ENCODE results near the gene PAM.
A peak's percentile ranks its signal among the peaks of the same experiment; 100 is the strongest.
"Not testable (repeated sequence)": the region's sequence is repeated elsewhere in the genome, so short reads cannot be mapped to it uniquely, and the experiment has no call there.

The PAM gene

DNA sequence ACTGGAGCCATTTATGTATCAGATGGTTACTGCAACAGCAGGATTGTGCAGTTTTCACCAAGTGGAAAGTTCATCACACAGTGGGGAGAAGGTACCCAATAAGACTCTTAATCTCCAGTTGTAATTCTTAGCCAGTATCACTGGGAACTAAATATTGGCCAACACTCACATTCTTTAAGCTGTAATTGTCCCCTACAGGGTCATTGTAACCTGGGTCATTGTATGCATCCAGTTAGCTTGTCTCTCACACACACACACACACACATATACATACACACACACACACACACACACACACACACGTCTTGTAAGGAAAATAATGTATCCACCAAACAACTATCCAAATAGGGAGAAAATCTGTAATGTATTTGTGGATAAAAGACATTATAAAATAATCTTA is 251.8 kb downstream of the PAM start:
- DNase-seq (ENCODE audit: low read depth): no peak
- H3K4me3 ChIP-seq (ENCODE audit: low read depth, low read length): no peak overlapping the region

DNA sequence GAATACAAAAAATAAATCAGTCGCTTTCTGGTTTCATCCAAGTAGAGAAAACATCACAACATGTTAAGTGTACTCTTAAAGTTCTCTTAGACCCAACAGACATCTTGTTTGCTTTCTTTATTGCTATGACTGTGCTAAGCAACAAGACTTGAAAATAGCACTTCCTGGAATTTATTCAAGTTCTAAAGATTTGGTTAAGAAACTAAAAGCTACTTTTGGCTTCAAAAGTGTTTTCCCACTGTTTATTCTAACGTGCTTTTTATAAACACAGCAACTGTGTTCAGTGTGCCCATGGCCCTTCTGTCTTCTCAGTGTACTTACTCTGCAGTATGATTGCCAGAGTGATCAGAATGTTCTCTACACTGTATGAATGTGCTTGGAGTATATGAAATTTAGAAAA is 255.1 kb downstream of the PAM start:
- DNase-seq (ENCODE audit: low read depth): no peak
- no peak overlapping the region for H3K4me3 ChIP-seq (ENCODE audit: low read depth, low read length)

DNA sequence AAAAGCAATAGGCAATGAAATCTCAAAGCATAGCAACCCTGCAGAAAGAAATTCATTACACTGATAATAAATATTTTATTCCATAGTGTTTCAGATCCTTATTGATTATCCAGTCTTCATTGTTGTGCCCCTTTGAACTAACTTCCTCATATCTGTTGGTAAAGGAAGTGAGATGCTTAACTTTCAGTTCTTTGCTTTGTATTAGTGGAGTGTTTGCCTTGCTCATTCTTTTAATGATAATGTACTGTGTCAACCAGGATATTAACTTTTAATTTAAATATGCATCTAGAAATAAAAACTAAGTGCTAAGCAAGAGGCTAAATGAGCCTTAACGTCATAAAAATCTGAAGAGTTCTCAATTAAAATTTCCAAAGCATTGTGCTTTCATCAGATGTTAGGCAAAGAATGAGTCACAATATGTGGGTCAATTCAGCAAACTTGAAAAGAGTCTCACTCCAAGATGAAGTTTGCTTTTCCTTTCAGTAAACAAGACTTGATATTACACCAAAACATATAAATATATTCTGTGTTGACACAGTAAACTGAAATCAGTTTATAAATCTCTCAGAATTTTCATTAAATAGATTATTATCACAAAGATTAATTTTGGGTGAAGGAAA is 258.9 kb downstream of the PAM start:
- no peak for DNase-seq (ENCODE audit: low read depth)
- H3K4me3 ChIP-seq (ENCODE audit: low read depth, low read length): no peak overlapping the region

DNA sequence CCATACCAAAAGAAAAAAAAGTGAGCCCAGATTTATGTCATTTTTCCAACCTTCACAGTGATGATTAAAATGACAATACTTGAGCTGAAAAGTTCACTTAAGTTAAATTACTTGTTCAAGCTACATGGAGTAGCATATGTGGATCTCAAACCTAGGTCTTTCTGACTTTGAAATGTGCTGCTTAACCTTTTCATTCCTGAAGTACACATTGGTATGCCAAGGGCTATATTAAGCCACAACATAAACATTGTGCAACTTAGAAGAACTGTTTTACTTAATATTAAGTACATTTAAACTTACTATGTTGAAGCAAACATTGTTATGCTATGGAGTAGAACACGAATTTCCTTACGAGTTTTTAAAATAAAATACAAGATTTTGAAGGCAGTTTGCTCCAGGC is 259.9 kb downstream of the PAM start:
- peak; percentile 50 for DNase-seq (ENCODE audit: low read depth)
- no peak overlapping the region for H3K4me3 ChIP-seq (ENCODE audit: low read depth, low read length)

DNA sequence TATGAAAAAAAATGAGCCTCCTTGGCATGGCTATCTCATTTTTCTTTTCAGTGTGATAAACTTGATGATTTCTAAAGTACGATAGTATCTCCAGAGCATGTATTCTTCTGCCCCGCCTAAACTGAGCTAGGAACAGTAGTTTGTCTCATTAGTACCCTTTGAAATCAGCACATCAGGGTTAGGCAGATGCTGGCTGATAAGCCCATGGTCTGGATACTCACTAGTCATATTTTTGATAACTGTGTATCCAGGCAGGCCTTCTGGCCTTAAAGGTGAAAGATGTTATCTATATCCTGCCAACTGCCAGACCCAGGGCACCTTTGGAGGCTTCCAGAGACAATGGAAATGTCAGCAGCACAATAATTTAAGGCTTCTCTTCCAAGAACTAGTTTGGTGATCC is 261.1 kb downstream of the PAM start:
- DNase-seq (ENCODE audit: low read depth): no peak

DNA sequence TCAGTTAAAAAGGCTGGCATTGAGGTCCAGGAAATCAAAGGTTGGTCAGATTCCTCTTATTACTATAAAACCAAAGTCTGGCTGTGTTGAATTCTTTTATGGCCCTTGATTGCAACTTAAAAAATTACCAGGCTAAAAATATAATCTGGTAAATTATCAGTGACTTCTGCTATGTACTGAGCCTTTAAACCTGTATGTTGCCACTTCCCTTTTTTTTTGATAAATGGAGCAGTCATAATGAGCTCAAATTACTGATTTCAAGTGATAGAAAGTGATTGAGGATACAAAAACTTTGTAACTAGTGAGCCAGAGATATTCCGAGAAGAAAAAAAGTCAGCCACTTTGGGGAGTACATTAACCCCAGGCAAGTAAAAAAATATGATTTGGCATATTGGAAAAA is 264.7 kb downstream of the PAM start:
- DNase-seq (ENCODE audit: low read depth): no peak
- no peak overlapping the region for H3K4me3 ChIP-seq (ENCODE audit: low read depth, low read length)

More for the DNA sequence above, 261.1 kb downstream of the PAM start:
- H3K4me3 ChIP-seq (ENCODE audit: low read depth, low read length): no peak overlapping the region

DNA sequence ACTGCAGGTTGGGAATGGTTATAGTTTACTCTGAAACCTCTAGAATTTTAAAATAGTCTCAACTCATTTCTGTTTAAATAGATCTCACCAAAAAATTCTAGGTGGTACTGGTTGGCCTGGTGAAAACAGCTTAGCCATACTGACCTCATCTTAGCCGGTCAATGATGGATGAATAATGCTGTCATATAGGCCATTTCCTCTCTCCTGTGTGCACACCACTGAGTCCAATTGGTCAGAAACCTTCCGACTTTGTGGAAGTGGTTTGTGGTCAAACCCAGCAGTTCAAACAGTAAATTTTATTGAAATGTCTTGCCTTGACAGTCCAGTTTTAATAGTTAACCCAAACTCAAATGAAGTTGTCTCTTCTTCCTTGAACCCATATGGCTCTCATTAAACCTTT is 266.2 kb downstream of the PAM start:
- DNase-seq (ENCODE audit: low read depth): no peak
- no peak overlapping the region for H3K4me3 ChIP-seq (ENCODE audit: low read depth, low read length)

DNA sequence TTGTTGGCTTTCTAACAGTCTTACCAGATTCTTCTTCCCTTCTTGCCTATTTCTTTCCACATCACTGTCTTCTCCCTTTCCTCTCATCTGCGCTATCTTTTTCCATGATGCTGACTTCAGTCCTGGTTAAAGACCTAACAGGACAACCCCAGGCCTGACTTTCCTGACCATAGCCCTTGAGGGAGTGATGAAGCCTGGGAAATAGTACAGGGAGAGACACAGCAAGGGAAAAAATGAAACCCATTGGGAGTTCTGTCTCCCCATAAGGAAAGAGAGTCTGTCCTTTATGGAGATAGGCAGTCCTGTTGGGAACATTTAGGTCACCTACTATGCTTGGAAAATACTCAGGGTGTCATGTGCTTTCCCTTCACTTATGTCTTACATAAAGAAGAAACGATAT is 272.2 kb downstream of the PAM start:
- no peak for DNase-seq (ENCODE audit: low read depth)

DNA sequence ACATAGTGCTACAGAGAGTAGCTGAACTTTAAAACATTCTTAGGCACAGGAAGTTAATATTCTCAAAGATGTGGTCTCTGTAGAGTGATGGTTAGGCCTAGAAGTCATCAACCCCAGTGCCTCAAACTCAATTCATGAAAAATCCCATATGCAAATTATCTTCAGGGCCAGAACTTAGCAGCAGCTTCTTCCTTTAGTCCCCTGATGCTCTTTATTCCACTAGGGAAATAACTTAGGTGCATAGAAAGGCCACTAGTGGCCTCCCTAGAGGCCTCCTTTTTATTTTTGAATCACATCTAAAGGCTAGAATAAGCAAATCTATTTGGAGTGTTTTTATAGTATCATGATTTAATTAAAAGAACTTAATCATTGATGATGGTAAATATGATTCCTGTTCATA is 276.5 kb downstream of the PAM start:
- H3K4me3 ChIP-seq (ENCODE audit: low read depth, low read length): no peak overlapping the region
- no peak for DNase-seq (ENCODE audit: low read depth)

More for the DNA sequence above, 272.2 kb downstream of the PAM start:
- no peak overlapping the region for H3K4me3 ChIP-seq (ENCODE audit: low read depth, low read length)

DNA sequence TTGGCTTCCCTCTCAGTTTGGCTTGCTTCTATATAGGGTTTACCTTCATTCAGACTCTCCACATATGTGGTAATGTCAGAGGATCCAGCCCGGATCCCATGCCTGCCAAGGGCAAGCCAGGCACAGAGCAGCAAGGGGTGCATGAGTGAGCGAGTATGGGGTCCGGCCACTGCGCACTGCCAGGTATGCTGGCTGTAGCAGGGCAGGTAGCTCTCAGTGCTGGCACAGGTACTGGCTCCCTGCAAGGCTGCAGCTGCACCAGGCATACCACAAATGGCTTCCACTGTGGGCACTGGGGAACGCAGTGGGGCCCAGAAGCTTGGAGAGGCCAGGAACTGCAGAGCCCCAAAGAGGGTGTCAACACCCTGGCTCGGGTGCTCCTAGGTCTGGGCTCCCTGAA is 278.6 kb downstream of the PAM start:
- H3K4me3 ChIP-seq (ENCODE audit: low read depth, low read length): no peak overlapping the region
- DNase-seq (ENCODE audit: low read depth): no peak

DNA sequence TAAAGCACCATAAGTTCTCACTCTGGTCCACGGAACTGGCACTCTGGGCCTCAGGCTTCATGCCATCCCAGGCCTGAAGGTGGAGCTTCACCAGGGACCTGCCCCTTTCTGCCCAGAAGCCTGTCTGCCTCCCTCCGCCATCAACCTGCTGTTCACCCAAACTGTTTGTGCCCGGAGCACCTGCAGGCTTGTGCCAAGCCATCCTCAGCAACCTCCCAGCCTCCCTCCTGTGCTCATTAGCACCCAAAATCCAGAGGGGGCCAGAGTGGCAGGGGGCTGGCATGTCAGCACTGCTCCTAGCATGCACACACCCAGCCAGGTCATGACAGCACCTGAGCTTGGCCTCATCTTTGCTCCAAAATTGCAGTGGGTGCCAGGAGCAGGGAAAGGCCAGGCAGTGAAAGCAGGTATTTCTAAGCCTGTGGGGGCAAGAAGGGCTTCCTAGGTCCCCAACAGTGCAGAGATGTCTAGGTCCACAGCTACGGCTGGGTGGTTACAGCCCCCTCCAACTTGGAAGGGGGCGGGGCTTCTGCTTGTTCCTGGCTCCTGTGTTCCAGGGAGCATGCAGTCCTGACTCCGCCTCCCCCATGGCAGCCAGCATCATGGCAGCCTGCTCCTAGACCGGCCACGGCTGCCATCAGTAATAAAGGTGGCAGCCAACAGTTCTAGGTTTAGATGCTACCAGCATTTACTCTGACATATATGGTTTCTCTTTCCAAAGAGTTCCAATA is 279.7 kb downstream of the PAM start:
- no peak for DNase-seq (ENCODE audit: low read depth)

DNA sequence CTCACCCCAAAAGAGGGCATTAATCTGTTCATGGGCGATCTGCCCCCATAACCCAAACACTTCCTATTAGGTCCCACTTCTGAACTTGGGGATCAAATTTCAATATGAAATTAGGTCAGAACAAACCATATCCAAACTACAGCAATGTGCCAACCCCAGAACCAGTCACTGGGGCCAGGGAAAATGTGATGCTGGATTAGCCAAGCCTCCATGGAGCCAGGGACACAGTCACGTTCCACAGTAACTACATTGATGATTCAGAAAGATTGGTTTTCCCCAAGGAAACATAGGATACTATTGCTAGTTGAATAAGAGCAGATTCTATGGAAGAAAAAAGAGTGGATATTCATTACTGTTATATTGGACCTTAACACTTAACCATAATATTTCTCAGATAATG is 280.6 kb downstream of the PAM start:
- peak; percentile 31 for DNase-seq (ENCODE audit: low read depth)

More for the DNA sequence above, 279.7 kb downstream of the PAM start:
- H3K4me3 ChIP-seq (ENCODE audit: low read depth, low read length): no peak overlapping the region

DNA sequence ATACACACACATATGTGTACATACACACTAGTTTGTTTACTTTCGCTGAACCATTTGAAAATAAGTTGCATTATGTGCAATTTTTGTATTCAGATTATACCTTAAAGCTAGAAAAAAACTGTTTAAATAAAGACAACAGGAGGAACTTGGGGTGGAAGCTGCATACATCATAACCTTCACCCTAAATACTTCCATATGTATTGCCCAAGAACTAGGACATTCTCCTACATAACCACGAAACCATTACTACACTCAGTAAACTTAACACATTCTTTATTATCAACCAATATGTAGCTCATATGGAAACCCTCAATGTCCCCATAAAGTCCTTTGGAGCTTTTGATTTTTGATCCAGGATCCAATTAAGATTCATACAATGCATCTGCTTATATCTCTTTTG is 281.5 kb downstream of the PAM start:
- DNase-seq (ENCODE audit: low read depth): no peak
- H3K4me3 ChIP-seq (ENCODE audit: low read depth, low read length): no peak overlapping the region

More for the DNA sequence above, 280.6 kb downstream of the PAM start:
- H3K4me3 ChIP-seq (ENCODE audit: low read depth, low read length): no peak overlapping the region

DNA sequence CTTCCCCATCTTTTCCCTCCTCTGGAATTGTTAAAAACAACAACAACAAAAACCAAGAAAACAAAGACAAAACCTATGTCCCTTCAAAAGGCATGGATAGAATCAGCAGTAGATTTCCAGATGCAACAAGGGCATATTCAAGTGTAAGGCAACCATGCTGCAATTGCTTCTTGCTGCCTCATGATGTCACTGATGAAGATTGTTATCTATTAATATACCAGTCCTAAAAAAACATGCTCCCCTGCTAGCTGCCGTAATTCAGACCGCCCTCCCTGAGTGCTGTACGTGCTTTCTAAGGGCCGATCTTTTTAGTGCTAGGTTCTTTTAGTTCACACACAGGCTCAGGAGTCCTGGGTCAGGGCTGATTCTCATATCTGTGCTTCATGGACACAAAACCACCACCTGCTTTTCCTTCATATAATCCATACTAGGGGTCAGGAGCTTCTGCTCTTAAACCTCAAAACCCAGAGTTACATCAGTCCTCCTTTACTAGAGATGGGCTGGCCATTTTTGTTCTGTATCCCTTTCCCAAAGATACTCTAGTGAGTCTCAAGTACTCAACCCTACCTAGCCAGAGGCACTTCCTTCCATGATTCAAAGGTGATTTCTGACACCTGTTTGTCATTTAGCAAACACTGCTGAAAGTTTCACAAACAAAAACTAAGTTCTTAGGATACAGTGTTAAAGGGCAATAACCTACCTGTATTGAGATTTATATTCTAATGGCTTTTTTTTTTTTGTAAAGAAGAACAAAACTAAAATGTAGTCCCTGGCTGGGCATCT is 282.8 kb downstream of the PAM start:
- no peak for DNase-seq (ENCODE audit: low read depth)
- H3K4me3 ChIP-seq (ENCODE audit: low read depth, low read length): no peak overlapping the region

DNA sequence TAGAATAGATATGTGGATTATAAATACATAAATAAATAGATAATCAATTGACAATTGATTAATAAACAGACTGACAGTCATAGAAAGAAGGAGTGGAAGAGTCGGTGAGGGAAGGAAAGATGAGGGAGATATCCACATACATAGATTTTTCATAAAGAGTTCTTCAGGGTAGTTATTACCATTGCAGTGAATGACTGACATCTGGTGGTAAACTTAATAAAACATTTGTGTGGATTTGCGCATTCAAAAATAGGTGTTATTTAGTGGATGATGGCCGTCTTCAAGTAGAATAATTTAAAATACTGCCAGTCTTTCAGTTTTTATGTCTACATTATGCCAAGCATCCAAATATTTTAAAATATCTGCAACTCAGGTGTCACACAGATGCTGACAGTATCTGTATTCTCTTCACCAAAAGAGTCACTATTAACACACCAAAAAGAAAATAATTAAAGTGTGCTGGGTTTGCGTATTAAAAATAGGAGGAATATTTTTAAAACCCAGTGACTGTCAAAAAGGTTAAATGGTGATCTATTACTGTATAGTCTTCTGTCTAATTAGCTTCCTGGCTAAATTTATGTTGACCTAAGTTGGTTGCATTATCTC is 286.1 kb downstream of the PAM start:
- no peak for DNase-seq (ENCODE audit: low read depth)

DNA sequence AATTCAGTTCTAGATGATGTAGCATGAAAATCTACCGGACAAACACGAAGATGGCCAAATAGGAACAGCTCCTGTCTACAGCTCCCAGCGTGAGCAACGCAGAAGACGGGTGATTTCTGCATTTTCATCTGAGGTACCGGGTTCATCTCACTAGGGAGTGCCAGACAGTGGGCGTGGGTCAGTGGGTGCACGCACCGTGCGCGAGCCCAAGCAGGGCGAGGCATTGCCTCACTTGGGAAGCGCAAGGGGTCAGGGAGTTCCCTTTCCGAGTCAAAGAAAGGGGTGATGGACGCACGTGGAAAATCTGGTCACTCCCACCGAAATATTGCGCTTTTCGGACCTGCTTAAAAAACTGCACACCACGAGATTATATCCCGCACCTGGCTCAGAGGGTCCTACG is 291.6 kb downstream of the PAM start:
- DNase-seq (ENCODE audit: low read depth); H3K4me3 ChIP-seq (ENCODE audit: low read depth, low read length): not testable (repeated sequence)

More for the DNA sequence above, 286.1 kb downstream of the PAM start:
- H3K4me3 ChIP-seq (ENCODE audit: low read depth, low read length): no peak overlapping the region

DNA sequence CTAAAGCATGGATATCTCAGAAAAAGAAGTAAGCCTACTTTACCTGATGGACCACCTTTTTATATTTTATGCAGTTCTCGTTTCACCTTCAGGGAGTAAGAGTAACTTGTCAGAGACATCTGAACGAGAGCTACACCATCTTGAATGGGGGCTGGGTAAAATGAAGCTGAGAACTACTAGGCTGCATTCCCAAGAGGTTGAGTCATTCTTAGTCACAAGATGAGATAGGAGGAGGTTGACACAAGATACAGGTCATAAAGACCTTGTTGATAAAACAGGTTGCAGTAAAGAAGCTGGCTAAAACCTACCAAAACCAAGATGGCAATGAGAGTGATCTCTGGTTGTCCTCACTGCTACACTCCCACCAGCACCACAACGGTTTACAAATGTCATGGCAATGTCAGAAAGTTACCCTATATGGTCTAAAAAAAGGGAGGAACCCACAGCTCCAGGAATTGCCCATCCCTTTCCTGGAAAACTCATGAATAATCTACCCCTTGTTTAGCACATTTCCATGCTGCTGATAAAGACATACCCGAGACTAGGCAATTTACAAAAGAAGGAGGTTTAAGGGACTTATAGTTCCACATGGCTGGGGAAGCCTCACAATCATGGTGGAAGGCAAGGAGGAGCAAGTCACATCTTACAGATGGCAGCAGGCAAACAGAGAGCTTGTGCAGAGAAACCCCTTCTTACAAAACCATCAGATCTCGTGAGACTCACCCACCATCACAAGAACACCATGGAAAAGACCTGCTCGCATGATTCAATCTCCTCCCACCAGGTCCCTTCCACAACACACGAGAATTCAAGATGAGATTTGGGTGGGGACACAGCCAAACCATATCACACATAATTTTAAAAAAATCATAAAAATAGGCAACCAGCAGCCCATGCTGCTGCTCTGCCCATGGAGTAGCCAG is 302.4 kb downstream of the PAM start:
- no peak for DNase-seq (ENCODE audit: low read depth)
- no peak overlapping the region for H3K4me3 ChIP-seq (ENCODE audit: low read depth, low read length)

DNA sequence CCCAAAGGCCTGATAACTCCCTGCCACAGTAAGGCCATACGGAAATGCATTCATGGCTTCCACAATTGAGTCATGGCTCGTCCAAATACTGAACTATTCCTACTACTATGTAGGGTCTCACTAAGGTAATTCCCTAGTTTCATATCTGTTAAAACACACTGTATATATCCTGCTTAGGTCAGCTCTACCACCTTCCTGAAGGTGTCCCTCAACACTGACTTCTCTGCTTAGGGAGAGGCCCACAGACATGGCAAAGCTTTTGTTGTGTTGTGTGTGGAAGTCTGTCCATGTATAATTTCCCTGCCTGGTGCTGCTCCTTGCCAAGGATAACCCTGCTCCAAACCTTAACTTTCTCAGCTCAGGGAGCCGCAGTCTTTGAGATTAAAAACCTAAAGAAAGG is 304.4 kb downstream of the PAM start:
- DNase-seq (ENCODE audit: low read depth): no peak
- H3K4me3 ChIP-seq (ENCODE audit: low read depth, low read length): no peak overlapping the region

DNA sequence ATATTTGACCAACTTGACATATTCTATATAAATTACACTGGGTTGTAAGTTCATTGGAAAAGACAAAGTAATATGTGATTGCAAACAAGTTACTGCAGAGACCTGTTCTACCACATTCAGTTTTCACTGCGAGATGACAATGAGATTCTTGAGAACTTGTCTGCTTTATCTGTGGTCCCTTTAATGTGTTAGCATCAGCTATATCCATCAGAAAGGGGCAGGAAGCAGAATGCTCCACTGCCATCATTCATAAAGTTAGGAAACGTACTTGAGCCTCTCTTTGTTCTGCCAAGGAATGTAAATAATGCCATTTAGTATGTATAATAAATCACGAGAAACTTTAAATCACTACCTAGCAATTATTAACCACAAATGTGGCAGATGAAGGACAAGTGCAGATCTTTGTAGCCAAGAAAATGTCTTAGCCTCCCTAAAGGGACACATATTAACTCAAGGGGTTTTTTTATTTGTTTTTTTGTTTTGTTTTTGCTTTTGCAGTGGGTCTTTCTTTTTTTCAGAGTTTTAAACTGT is 305.4 kb downstream of the PAM start:
- no peak overlapping the region for H3K4me3 ChIP-seq (ENCODE audit: low read depth, low read length)
- no peak for DNase-seq (ENCODE audit: low read depth)

Measured in skeletal muscle cell (primary cell).